Cardiac fibroblast (primary cell): Measurements from ENCODE around the gene EVI2B.
A peak's percentile ranks its signal among the peaks of the same experiment; 100 is the strongest.
"Not testable (repeated sequence)": the region's sequence is repeated elsewhere in the genome, so short reads cannot be mapped to it uniquely, and the experiment has no call there.

Source experiments
- DNase-seq, 2 donors: peaks; one replicate each; pipeline versions ENCODE4 v3.0.0 to v3.0.0-alpha.2; 2010; ENCODE audit warnings: low read depth in 2 of 2
- H3K4me3 ChIP-seq, 2 donors: replicated peaks in 1 of 2; 1 replicate in 1 of 2; 2 replicates in 1 of 2; pipeline ENCODE4 v1.5.1; 2011; ENCODE audit warnings: low read depth in 2 of 2, low read length in 2 of 2, mild to moderate bottlenecking in 2 of 2, moderate library complexity in 1 of 2
- CTCF ChIP-seq: IDR thresholded peaks from one replicate; pipeline ENCODE4 v1.5.1; 2011; ENCODE audit warnings: low read depth, mild to moderate bottlenecking, low read length, inconsistent platforms

Gene EVI2B

GRCh38 chr17:31321481-31321880 lies 7.6 kb upstream of the EVI2B start, which contains the start of gene EVI2A:
Gene EVI2A, minus strand, starts transcription at chr17:31321622. Its CDS starts 2,609 bp downstream, at chr17:31319013.
- peak within 1 kb of the TSS in 1 of 2 donors; percentile 26 for H3K4me3 ChIP-seq
- peak; percentile 81 to 87 for DNase-seq
- TF ChIP-seq CTCF, result no peak

- TF ChIP-seq CTCF, result no peak
- peak overlapping the region in 1 of 2 donors; percentile 26 for H3K4me3 ChIP-seq
- DNase-seq, result peak; percentile 40 to 43
These were observed 6.9 kb upstream of the EVI2B start for GRCh38 chr17:31320791-31321190.

DNA sequence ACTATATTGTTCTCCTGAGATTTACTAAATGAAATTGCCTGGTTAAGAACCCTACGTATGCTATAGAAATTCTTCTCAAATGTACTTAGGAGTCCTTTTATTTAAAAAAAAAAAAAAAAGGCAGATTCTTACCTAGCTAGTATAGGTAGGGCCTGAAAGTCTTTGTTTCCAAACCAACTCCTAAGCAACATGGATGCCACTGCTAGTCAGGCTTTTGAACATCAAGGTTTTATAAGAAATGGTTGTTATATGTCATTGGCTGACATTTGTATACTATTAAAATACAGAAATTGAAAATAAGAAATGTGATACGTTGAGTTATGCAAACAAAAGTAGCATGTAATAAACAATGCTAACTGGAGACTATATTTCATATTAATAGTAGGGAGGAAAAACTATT lies 6.4 kb upstream of the EVI2B start:
- no peak for DNase-seq
- H3K4me3 ChIP-seq, result no peak overlapping the region
- no peak for TF ChIP-seq CTCF

- H3K4me3 ChIP-seq, result no peak overlapping the region
- TF ChIP-seq CTCF, result no peak
- DNase-seq, result no peak
These were observed 5.2 kb upstream of the EVI2B start for GRCh38 chr17:31318851-31319661.

DNA sequence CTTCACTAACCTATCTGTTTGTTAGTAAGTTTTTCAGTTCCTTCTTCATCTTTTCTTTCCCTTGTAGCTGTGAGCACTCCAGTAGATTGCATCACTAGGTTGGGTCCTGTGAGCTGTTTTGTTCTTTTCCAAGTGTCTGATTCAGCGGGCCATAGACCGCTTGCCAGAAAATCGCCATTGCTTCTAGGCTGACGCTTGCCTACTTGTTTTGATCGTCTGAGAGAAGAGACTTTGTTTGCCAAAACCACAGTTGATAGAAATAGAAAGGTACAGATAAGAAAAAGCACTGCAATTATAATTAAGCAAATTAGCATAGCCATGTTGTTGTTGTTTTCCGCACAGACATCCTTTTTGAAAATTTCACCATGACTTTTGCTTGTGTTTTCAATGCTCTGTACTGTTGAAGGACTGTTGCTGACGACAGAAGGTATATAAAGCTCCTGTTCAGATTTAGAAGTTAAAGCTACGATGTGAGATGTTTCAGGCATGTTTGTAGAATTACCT lies 4.5 kb upstream of the EVI2B start:
- H3K4me3 ChIP-seq, result no peak overlapping the region
- TF ChIP-seq CTCF, result no peak
- peak; percentile 87 to 92 for DNase-seq

DNA sequence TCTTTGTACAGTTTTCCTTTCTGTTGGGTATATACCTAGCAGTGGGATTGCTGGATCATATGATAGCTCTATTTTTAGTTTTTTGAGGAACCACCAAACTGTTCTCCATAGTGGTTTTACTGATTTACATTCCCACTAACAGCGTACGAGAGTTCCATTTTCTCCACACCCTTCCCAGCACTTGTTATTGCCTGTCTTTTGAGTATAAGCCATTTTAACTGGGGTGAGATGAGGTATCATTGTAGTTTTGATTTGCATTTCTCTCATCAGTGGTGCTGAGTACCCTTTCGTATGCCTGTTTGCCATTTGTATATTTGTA lies 887 bp upstream of the EVI2B start:
- TF ChIP-seq CTCF, result no peak
- no peak for DNase-seq
- no peak overlapping the region for H3K4me3 ChIP-seq

DNA sequence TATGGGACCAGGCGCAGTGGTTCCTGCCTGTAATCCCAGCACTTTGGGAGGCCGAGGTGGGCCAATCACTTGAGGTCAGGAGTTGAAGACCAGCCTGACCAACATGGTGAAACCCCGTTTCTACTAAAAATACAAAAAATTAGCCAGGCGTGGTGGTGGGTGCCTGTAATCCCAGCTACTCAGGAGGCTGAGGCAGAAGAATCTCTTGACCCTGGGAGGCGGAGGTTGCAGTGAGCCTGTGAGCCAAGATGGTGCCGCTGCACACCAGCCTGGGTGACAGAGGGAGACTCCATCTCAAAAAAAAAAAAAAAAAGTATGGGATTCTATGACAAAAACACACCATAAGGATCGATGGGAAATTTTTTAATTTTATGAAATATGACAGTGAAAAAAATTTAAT lies 1.6 kb downstream of the EVI2B start:
- DNase-seq, H3K4me3 ChIP-seq: not testable (repeated sequence)
